T-helper 17 cell (primary cell): ENCODE measurements around the gene HYOU1. TPM values are rescaled to one million over a fixed set of nuclear protein-coding genes. Genes with fewer than 3 reads are reported as not detected.
"Not testable (repeated sequence)": the region's sequence is repeated elsewhere in the genome, so short reads cannot be mapped to it uniquely, and the experiment has no call there.

Experiments
- ATAC-seq: fragments of 150-1000 bp; cut with Tn5 transposase; 2 replicates; pipeline ENCODE4 v1.10.0; 2021; ENCODE audit warnings: mild to moderate bottlenecking, moderate library complexity
- DNase-seq, 3 donors: peaks; one replicate each; pipeline versions ENCODE4 v3.0.0 to v3.0.0-alpha.2; 2020 to 2021
- H3K9me3 ChIP-seq: one replicate; pipeline ENCODE4 v1.7.0; 2013; ENCODE audit warnings: low read length, mild to moderate bottlenecking; ENCODE audit not compliant: control insufficient read depth, poor library complexity, severe bottlenecking
- H3K27ac Mint-ChIP-seq: one replicate; pipeline ENCODE4 v1.8.0; 2022; ENCODE audit warnings: mild to moderate bottlenecking, moderate library complexity, mixed read lengths
- H3K27me3 Mint-ChIP-seq: one replicate; pipeline ENCODE4 v1.8.0; 2022; ENCODE audit warnings: mixed read lengths
- H3K36me3 Mint-ChIP-seq: one replicate; pipeline ENCODE4 v1.8.0; 2022; ENCODE audit warnings: low read depth, mixed read lengths
- H3K4me1 Mint-ChIP-seq: one replicate; pipeline ENCODE4 v1.8.0; 2022; ENCODE audit warnings: mild to moderate bottlenecking, mixed read lengths
- H3K4me3 Mint-ChIP-seq: one replicate; pipeline ENCODE4 v1.8.0; 2022; ENCODE audit warnings: mild to moderate bottlenecking, moderate library complexity, mixed read lengths
- total RNA-seq, 4 donors: library from RNA in 2 of 4; stranded (reverse) in 2 of 4; gene quantifications; one replicate each; pipeline ENCODE4 v1.2.3 and lab custom pipeline; 2022 to 2026

The HYOU1 gene, protein sequence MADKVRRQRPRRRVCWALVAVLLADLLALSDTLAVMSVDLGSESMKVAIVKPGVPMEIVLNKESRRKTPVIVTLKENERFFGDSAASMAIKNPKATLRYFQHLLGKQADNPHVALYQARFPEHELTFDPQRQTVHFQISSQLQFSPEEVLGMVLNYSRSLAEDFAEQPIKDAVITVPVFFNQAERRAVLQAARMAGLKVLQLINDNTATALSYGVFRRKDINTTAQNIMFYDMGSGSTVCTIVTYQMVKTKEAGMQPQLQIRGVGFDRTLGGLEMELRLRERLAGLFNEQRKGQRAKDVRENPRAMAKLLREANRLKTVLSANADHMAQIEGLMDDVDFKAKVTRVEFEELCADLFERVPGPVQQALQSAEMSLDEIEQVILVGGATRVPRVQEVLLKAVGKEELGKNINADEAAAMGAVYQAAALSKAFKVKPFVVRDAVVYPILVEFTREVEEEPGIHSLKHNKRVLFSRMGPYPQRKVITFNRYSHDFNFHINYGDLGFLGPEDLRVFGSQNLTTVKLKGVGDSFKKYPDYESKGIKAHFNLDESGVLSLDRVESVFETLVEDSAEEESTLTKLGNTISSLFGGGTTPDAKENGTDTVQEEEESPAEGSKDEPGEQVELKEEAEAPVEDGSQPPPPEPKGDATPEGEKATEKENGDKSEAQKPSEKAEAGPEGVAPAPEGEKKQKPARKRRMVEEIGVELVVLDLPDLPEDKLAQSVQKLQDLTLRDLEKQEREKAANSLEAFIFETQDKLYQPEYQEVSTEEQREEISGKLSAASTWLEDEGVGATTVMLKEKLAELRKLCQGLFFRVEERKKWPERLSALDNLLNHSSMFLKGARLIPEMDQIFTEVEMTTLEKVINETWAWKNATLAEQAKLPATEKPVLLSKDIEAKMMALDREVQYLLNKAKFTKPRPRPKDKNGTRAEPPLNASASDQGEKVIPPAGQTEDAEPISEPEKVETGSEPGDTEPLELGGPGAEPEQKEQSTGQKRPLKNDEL
- total RNA-seq = 100 to 1,000 TPM; 132 to 162 TPM
- 114 to 196 reads per million in 2 donors for total RNA-seq (lab: John Stamatoyannopoulos, UW)

DNA sequence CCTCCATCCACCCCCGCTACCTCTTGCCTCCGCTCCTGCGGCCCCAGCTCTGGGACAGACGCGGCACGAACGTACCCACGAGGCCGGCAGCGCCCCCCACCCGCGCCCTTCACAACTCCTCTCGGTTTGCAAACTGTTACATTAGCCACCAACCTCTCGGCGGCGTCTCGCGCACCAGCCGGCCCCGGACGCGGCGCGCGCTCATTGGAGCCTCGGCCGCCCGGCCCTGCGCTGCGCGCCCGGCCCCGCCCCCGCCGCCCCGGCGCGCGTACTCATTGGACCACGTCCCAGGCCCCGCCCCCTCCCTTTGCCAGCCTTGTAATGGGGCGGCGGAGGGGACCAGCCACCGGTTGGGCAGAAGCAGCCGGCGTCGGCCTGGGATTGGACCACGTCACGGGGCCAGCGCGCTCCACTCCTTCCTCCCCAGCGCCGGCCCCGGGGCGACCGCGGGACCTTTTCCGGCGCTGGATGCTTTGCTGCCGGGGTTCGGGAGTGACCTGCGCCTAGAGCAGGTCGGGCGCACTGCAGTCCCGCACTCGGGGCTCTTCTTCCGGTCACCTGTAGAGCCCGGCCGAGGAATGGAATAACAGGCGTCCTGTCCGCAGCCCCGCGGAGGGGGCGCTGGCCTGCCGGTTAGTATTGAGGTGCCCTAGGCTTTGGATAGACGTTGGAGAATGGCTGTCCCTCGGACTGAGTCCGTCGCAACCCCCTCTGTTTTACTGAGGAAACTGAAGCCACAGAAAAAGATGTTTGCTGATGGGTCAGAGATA lies at the start of gene HYOU1:
Gene HYOU1 (minus strand): TSS at position 206 of the 770 bp plus-strand sequence. CDS start 1,045 bp downstream, outside the sequence.
- no peaks in the 10 kb centered on the region for H3K9me3 ChIP-seq
- Mint-ChIP-seq H3K27me3 (no peaks in the 10 kb centered on the region), H3K36me3 (peaks cover 12% of the 10 kb centered on the region), H3K4me3 (peak within 1 kb of the TSS; percentile 98), H3K4me1 (peaks cover 34% of the 10 kb centered on the region), H3K27ac (peak within 1 kb of the TSS; percentile 95)
- peak; percentile 99 to 100 (median 99) for DNase-seq
- ATAC-seq = peak; percentile 90

DNA sequence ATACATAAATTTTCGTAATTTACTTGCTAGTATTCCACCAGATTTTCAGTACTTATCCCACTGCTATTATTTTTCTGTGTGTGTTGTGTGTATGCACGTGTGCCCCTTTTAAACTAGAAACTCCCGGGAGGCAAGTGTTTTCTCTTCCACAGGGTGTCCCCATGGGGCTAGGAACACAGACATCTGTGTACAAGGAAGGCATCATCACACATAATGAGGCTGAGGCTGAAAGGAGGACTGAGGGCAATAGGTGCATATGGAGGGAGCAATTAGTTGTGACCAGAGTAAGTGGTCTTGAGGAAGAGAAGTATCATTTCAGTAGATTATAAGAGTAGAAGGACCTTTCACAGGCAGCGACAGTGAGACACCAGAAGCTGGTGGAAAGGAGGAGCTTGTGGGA lies 46.8 kb upstream of the HYOU1 start:
- DNase-seq (no peak), ATAC-seq (no peak)
- H3K4me3 Mint-ChIP-seq = no peak overlapping the region
- H3K27ac Mint-ChIP-seq = peak overlapping the region; percentile 97
- H3K27me3 Mint-ChIP-seq = no peaks in the 10 kb centered on the region
- peaks cover 38% of the 10 kb centered on the region for H3K4me1 Mint-ChIP-seq
- no peaks in the 10 kb centered on the region for H3K9me3 ChIP-seq
- H3K36me3 Mint-ChIP-seq = no peaks in the 10 kb centered on the region

DNA sequence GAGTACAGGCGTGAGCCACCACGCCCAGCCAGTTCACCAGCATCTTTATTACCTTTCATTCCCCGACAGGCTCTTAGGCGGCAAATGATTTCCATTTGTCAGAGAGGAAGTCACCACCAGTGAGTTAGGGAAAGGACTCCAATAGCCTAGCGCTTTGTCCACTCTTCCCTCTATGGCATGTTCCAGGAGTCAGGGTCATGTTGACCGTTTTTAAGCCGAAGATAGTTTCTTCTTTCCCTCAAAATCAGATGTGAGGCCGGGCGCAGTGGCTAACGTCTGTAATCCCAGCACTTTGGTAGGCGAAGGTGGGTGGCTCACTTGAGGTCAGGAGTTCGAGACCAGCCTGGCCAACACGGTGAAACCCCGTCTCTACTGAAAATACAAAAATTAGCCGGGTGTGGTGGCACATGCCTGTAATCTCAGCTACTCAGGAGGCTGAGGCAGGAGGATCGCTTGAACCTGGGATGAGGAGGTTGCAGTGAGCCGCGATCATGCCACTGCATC lies 46.2 kb upstream of the HYOU1 start:
- H3K4me1 Mint-ChIP-seq = peaks cover 33% of the 10 kb centered on the region
- ATAC-seq, H3K36me3 Mint-ChIP-seq: not testable (repeated sequence)

DNA sequence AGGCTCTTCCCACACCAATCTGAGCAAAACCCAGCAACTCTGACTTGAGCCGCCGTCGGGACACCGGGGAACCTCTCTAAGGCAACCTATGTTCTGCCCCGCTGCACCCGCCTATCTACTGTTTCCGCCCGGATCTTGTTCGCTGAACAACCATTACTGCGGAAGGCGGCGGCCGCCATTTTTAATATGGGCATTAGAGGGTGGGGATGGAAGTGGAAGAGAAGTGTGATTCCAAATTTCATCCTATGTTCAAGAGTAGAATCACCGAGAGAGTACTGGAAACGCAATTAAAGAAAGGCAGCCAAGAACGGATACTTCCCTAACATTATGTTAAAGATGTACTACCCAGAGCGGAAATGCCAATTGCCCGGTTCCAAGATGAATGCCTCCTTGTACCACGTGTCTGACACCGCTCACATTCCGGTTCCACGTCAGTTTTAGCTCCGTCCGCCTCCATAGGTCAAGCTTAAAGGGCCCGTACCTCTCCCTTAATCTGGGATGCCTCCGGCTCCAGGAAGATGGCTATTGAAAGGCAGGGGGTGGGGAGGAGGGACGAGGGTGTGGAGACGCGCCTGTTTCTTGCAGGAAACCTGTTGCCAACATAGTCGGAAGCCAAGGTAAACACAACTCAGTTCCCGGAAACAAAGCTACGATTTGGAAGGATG lies 44.9 kb upstream of the HYOU1 start, which contains the start of gene DPAGT1:
Gene DPAGT1 (minus strand): TSS at position 95 of the 665 bp plus-strand sequence. CDS start 198 bp downstream, outside the sequence.
- H3K27ac Mint-ChIP-seq = peak within 1 kb of the TSS; percentile 97
- H3K4me3 Mint-ChIP-seq = peak within 1 kb of the TSS; percentile 93
- H3K36me3 Mint-ChIP-seq = peaks cover under 1% of the 10 kb centered on the region
- peak; percentile 88 for ATAC-seq
- H3K27me3 Mint-ChIP-seq = no peaks in the 10 kb centered on the region
- peak; percentile 65 to 74 (median 70) for DNase-seq
- no peaks in the 10 kb centered on the region for H3K9me3 ChIP-seq
- peaks cover 32% of the 10 kb centered on the region for H3K4me1 Mint-ChIP-seq

More for the DNA sequence above, 46.2 kb upstream of the HYOU1 start:
- H3K27me3 Mint-ChIP-seq, DNase-seq, H3K9me3 ChIP-seq: not testable (repeated sequence)
- peak overlapping the region; percentile 93 for H3K4me3 Mint-ChIP-seq
- peak overlapping the region; percentile 97 for H3K27ac Mint-ChIP-seq

DNA sequence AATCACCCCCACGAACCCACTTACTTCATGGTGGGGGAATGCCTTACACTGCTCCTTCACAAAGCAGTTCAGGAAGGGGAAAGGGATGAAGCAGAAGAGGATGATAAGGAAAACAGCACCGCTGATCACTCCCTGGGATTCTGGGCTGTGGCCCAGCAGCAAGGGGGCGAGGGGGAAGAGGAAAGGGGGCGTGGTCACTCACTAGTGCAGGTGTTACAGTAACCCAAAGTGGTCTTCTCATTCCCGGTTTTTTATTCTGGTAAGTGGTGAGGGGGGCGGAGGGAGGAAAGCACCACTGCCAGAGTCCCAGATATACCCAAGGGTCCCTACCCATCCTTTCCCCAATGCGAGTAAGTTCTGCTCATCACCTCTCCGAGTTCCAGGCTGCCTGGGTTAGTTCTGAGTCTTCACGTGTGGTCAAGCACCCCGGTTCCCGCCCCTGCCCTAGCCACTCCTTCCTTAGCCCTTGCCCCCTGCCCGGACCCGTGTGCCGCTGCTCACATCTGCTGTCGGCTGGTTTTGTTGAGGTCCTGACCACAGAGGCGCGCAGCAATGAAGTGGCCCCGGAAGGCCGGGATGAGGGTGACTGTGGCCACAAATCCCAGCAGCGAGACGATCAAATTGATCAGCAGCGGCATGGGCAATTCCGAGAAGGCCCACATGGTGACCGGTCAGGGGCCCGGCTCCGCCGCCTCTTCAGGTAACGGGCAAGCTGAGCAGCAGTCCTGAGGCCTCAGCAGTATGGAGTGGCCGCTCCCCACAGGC lies 44.2 kb upstream of the HYOU1 start:
- DNase-seq (no peak), ATAC-seq (peak; percentile 2)
- peak overlapping the region; percentile 93 for H3K4me3 Mint-ChIP-seq
- peak overlapping the region; percentile 97 for H3K27ac Mint-ChIP-seq
- no peaks in the 10 kb centered on the region for H3K27me3 Mint-ChIP-seq
- peaks cover 28% of the 10 kb centered on the region for H3K4me1 Mint-ChIP-seq
- no peaks in the 10 kb centered on the region for H3K9me3 ChIP-seq
- H3K36me3 Mint-ChIP-seq = peaks cover 4% of the 10 kb centered on the region

DNA sequence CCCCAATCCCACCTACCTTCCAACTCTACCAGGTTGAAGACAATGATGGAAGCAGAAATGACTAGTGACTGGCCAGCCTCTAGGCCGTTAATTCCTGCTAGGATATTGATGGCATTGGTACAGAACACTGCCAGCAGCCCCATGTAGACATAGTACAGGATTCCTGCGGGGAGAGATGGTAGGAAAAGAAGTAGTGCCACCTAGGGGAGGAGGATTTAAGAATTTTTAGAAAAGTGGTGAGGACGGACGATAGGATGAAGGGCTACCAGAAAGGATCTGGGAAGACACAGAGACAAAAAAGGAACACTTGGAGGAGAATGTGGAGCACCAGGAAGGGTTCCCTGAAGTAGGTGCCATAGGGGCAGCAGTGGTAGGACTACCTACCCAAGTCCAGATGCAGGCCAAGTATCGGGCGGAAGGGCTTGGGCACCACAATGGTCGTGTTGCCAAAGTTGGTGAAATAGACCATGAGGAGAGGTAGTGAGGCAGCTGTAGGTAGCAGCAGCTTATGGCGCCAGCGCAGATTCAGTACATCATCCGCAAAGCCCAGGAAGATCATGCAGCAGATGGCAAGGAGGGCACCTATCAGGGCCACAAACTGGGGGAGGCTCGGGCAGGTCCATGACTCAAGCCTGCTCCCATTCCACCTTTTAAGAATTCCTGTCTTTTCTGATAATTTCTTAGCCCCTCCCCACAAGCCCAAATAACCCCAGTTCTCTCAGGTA lies 43.4 kb upstream of the HYOU1 start:
- DNase-seq = no peak
- Mint-ChIP-seq H3K27ac (peak overlapping the region; percentile 97), H3K4me3 (peak overlapping the region; percentile 93), H3K4me1 (peaks cover 30% of the 10 kb centered on the region), H3K36me3 (peaks cover 4% of the 10 kb centered on the region), H3K27me3 (no peaks in the 10 kb centered on the region)
- no peak for ATAC-seq
- no peaks in the 10 kb centered on the region for H3K9me3 ChIP-seq

DNA sequence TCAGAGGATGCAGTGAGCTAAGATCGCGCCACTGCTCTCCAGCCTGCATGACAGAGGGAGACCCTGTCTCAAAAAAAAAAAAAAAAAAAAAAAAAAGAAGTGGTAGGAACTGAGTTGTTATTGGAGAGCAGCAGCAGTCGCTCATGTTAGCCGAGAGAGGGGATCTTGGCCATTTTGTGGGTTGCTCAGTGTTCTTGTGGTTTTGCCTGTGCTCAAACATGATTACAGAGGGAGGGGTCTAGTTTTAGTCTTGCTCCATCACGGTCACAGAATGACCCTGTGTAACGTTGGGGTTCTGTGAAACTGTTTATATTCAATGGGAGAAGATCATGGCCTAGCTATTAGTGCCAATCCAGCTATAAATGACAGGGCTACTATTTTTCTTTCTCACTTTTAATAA lies 42.7 kb upstream of the HYOU1 start:
- H3K4me1 Mint-ChIP-seq = peaks cover 32% of the 10 kb centered on the region
- ATAC-seq (no peak), DNase-seq (no peak)
- peaks cover 4% of the 10 kb centered on the region for H3K36me3 Mint-ChIP-seq
- peak overlapping the region; percentile 97 for H3K27ac Mint-ChIP-seq
- no peaks in the 10 kb centered on the region for H3K27me3 Mint-ChIP-seq
- H3K4me3 Mint-ChIP-seq = peak overlapping the region; percentile 93
- H3K9me3 ChIP-seq = no peaks in the 10 kb centered on the region

DNA sequence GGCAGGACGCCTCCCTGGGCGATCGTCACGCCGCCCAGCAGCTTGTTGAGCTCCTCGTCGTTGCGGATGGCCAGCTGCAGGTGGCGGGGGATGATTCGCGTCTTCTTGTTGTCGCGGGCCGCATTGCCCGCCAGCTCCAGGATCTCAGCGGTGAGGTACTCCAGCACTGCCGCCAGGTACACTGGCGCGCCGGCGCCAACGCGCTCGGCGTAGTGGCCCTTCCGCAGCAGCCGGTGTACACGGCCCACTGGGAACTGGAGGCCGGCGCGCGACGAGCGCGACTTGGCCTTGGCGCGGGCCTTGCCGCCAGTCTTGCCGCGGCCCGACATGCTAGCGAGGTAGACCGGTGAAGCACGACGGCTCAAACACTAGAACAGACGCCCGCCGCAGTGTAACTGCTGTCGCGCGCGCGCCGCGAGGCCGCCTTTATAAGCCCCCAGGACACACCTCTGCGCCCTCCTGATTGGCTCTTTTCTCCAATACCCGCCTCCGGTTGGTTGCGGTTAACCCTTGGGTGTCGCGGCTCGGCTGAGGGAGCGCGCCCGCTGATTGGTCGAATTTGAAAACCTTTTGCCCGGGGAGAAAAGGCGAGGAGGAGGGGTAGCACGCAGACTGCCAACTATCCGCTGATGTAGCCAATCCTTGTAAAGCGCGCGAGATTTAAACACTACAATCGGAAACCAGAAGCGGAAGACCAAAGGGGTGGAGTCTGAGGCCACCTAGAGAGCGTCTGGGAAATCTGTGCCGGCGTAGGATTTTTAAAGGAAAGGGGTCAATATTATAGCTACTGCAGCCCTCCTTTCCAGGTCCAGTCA lies 38.3 kb upstream of the HYOU1 start:
- peak; percentile 91 for ATAC-seq
- Mint-ChIP-seq H3K4me1 (peaks cover 32% of the 10 kb centered on the region), H3K27ac (peak overlapping the region; percentile 97), H3K36me3 (peaks cover 4% of the 10 kb centered on the region), H3K4me3 (peak overlapping the region; percentile 95), H3K27me3 (no peaks in the 10 kb centered on the region)
- peak; percentile 95 to 99 (median 99) for DNase-seq
- H3K9me3 ChIP-seq = no peaks in the 10 kb centered on the region

DNA sequence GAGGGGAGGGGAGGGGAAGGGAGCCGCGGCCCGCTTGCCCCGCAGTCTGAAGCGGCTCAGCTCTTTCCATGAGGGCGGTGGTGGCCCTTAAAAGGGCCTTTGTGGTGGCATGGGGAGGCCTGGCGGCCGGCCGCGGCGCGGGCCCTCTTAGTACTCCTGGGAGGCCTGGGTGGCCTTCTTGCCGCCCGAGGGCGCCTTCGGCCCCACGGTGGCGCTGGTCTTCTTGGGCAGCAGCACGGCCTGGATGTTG lies 37.7 kb upstream of the HYOU1 start:
- H3K9me3 ChIP-seq = no peaks in the 10 kb centered on the region
- peak overlapping the region; percentile 97 for H3K27ac Mint-ChIP-seq
- ATAC-seq (peak; percentile 45), DNase-seq (peak in 2 of 3 donors; percentile 46 to 49)
- no peaks in the 10 kb centered on the region for H3K27me3 Mint-ChIP-seq
- peaks cover 4% of the 10 kb centered on the region for H3K36me3 Mint-ChIP-seq
- H3K4me3 Mint-ChIP-seq = peak overlapping the region; percentile 95
- peaks cover 28% of the 10 kb centered on the region for H3K4me1 Mint-ChIP-seq

DNA sequence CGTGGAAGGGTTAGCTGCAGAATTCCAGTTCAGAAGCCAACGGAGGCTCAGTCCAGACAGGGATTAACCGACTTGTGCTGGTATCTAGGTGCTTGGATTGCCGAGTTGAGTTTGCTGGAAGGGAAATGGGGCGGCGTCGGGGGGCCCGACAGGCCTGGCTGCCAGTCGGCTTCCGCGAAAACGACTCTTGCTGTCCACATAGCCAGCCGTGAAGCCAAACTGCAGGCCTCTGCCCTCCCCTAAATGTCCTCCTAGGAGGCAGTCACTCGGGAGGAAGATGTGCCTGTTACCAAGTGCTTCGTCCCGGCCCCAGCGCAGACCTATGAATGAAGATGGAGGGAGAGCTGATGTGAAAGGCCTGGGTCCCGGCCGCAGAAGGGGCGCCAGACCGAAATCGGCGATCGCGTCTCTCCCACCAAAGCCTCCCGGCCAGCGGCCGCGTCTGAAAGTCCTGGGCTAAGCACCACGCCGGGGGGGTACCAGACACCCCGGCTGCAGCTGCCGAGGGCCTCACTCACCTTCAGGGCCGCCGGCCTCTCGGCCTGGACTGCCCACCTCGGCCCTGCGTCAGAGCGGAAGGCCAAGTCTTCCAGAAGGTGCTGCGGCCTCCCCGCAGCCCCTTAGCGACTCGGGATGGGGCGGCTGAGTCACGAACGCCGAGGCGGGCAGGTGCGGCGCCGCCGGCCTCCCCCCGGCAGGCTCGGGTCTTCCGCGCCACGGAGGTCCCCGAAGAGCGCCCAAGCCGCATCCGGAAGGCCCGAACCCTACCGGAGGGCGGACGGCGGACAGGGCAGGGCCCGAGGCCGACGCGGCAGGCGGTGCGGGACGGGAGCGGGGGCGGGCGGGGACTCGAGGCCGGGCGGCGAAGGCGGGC lies 37.2 kb upstream of the HYOU1 start:
- Mint-ChIP-seq H3K27ac (peak overlapping the region; percentile 97), H3K4me3 (peak overlapping the region; percentile 95), H3K36me3 (peaks cover 4% of the 10 kb centered on the region), H3K4me1 (peaks cover 27% of the 10 kb centered on the region), H3K27me3 (no peaks in the 10 kb centered on the region)
- H3K9me3 ChIP-seq = no peaks in the 10 kb centered on the region
- ATAC-seq (peak; percentile 0), DNase-seq (peak; percentile 18 to 38 (median 29))
